ENCODE data around the gene SHH.

- no peak for TF ChIP-seq CTCF (IDR thresholded peaks at IDR 0.05; ENCODE audit: low read depth, low read length, poor library complexity, severe bottlenecking)
- TF ChIP-seq EZH2phosphoT487 (IDR thresholded peaks at IDR 0.05; ENCODE audit: borderline replicate concordance, low read length), result no peak
These were observed 8.5 kb upstream of the SHH start for GRCh38 chr7:155820788-155821187.
